Eye (tissue), 1 donor: ENCODE measurements around the gene SARS1.

Experiments
- DNase-seq: peaks from one replicate; pipeline ENCODE4 v3.0.0-alpha.2; 2015

Gene SARS1

GRCh38 chr1:109251277-109252166 is 37.8 kb downstream of the SARS1 start:
- no peak for DNase-seq

GRCh38 chr1:109252167-109252892 is 38.6 kb downstream of the SARS1 start:
- DNase-seq, result no peak

GRCh38 chr1:109252893-109253802 is 39.4 kb downstream of the SARS1 start:
- DNase-seq, result peak; percentile 78

- peak; percentile 80 for DNase-seq
These were observed 40.3 kb downstream of the SARS1 start for GRCh38 chr1:109253803-109254620.

- DNase-seq, result peak; percentile 67
These were observed 40.9 kb downstream of the SARS1 start for GRCh38 chr1:109254621-109255096.

- peak; percentile 85 for DNase-seq
These were observed 41.5 kb downstream of the SARS1 start for GRCh38 chr1:109255097-109255651.

GRCh38 chr1:109255678-109256077 is 42.0 kb downstream of the SARS1 start:
- no peak for DNase-seq

GRCh38 chr1:109256085-109256484 is 42.4 kb downstream of the SARS1 start:
- DNase-seq, result peak; percentile 30

- no peak for DNase-seq
These were observed 43.4 kb downstream of the SARS1 start for GRCh38 chr1:109256971-109257681.

GRCh38 chr1:109257682-109258421 is 44.1 kb downstream of the SARS1 start:
- DNase-seq, result peak; percentile 81

- DNase-seq, result no peak
These were observed 45.1 kb downstream of the SARS1 start for GRCh38 chr1:109258481-109259466.

GRCh38 chr1:109259674-109260557 is 46.2 kb downstream of the SARS1 start:
- DNase-seq, result peak; percentile 45

GRCh38 chr1:109261006-109261405 is 47.3 kb downstream of the SARS1 start:
- DNase-seq, result no peak

GRCh38 chr1:109261578-109261977 is 47.9 kb downstream of the SARS1 start:
- no peak for DNase-seq

- DNase-seq, result no peak
These were observed 48.7 kb downstream of the SARS1 start for GRCh38 chr1:109262231-109263055.

GRCh38 chr1:109263234-109263596 is 49.5 kb downstream of the SARS1 start:
- DNase-seq, result no peak
